ENCODE data around the gene TNFAIP2.

TNFAIP2 gene, protein sequence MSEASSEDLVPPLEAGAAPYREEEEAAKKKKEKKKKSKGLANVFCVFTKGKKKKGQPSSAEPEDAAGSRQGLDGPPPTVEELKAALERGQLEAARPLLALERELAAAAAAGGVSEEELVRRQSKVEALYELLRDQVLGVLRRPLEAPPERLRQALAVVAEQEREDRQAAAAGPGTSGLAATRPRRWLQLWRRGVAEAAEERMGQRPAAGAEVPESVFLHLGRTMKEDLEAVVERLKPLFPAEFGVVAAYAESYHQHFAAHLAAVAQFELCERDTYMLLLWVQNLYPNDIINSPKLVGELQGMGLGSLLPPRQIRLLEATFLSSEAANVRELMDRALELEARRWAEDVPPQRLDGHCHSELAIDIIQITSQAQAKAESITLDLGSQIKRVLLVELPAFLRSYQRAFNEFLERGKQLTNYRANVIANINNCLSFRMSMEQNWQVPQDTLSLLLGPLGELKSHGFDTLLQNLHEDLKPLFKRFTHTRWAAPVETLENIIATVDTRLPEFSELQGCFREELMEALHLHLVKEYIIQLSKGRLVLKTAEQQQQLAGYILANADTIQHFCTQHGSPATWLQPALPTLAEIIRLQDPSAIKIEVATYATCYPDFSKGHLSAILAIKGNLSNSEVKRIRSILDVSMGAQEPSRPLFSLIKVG

DNA sequence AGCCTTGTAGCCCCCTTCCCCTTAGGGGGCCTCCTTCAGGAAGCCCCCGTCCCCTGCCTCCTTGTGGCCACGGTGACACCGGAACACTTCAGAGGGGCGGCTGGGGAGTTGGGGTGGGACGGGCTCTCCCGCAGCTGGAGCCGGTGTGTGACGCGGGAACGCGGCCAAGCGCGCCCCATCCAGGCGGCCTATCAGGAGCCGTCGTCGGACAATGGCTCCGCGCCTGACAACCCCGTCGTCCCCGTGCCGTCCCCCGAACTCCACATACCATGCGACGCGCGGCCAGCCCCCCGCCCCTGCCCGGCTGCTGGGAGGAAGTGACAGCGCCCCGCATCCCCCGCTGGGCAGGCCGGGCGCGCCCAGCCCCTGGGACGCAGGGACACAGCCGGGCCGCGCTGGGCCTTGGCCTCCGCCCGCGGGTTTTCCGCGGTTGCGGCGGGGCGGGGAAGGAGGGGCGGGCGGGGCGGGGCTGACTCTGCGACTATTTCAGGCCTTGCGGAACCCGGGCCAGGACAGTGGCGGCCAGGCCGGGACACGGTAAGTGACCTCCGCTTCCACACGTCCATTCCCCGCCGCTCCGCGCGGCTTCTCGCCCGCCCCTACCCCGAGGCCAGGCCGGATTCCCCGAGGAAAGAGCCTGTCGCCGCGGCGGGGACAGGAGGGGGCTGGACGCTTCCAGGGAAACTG lies at the start of gene TNFAIP2:
Gene TNFAIP2, plus strand, starts transcription at position 515 of the 687 bp plus-strand sequence. CDS start 2,997 bp downstream, outside the sequence.
- no peak for DNase-seq (ENCODE audit: low read depth in 2 of 2)

DNA sequence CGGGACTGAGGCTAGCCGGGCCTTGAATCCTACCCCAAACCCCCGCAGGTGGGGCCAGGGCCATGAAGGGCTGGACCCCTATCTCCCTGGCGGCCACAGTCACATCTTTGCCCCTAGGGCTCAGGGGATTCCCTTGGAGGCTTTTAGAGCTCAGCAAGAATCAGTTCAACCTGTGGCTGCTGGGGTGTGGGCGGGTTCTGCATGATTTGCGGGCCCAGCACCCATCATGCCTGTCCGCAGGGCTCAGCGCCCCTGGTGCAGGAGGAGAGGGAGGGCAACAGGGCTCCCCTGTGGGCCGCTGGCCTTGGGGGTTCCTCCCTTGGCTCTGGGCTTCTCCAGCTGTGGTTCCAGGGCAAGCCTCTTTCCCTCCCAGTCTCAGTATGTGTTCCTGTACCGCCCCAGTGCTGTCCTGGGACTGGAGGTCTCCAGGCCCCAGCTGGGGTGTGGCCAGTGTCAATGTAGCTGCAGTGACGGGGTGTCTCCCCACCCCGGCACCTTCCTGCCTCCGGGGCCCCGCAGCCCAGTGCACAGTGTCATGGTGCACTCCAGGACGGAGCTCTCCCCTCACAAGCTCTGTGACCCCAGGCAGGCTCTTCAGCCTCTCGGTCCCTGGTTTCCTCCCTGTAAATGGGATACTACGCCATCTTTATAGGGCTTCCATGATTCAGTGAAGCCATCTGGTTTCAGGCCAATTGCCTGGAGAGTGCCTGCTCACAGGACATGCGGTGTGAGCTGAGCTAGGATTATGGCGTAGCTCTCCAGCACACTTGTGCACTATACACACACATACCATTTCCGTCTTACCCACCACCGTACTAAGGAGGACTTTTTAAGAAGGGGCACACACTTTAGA lies 49.2 kb upstream of the TNFAIP2 start:
- no peak for DNase-seq (ENCODE audit: low read depth in 2 of 2)

GRCh38 chr14:103074729-103075367 lies 48.4 kb upstream of the TNFAIP2 start:
- peak; percentile 10 to 22 for DNase-seq (ENCODE audit: low read depth in 2 of 2)

GRCh38 chr14:103078420-103078749 lies 44.9 kb upstream of the TNFAIP2 start:
- DNase-seq (ENCODE audit: low read depth in 2 of 2): peak; percentile 55 to 58

DNA sequence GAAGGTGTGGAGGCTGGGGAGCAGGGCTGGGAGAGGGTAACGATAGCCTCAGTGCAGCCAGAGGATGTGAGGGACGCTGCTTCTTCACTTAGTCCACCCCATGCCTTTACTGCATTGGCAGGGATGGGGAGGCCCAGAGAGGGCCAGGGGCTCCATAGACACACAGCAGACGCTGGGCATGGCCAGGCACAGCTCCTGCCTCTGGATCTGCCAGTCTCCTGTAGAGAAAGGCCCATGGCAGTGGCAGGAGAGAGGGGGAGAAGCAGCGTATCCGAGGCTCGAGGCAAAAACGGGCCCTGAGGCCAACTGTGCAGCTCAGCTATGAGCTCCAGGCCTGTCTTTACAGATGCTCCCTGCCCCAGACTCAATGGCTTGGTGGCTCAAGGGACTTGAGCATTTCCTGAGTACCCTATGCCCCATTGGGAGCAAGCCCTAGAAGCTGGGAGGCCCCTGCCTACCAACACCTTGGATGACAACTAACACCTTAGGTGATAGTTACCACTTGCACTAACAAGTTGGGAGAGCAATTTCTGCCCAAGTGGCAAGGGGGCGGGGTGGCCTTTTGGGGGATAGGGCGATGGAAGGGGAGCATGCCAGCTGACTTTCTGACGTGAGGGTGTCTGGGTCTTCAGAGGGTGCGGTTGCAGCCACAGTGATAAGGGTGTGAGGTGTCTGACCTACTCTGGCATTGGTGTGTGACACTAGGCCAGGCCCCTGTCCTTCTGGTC lies 44.2 kb upstream of the TNFAIP2 start:
- no peak for DNase-seq (ENCODE audit: low read depth in 2 of 2)

GRCh38 chr14:103081951-103082350 lies 41.3 kb upstream of the TNFAIP2 start:
- DNase-seq (ENCODE audit: low read depth in 2 of 2): no peak

DNA sequence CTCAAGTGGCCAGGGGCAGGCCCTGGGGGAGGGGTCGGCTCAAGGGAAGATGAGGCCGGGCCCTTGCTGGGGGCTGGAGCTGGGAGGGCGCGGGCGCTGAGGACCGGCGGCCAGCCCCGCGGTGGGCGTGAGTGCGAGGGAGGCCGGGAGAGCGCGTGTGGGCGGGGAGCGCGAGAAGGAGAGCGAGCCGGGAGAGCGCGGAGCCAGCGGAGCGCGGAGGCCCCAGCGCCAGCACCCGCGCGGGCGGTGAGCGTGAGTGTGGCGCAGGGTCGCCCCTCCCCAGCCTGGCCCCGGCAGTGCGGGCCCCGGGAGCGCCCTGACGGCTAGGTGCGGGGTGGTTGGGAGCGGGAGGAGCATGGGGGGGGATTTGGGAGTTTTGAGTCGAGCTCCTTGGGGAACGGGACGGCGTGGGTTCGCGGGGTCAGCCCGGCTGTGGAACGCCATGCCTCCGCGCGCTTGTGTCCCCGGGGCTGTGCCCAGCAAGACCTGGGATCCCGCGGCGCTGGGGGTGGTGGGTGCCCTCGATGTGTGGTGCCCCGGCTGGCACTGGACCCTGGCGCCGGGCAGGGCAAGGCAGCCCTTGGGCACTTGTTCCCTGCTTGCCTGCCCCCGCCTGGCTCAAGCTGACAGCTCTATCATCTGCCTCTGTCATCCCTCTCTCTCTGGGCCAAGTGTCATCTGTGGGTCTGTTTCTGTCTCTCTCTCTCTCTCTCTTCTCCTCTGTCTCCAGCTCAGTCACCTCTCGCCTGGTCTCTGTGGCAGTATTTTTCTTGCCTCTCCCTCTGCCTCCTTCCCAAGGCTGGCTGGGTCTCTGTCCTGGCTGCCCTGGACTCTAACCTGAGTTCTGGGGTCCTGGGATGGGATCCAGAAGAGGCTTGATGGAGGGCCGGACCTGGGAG lies 39.0 kb upstream of the TNFAIP2 start, which contains the start of gene LBHD2:
Gene LBHD2, plus strand, starts transcription at position 190 of the 899 bp plus-strand sequence. CDS start 1,803 bp downstream, outside the sequence.
- no peak for DNase-seq (ENCODE audit: low read depth in 2 of 2)

- no peak for DNase-seq (ENCODE audit: low read depth in 2 of 2)
These were observed 37.9 kb upstream of the TNFAIP2 start for GRCh38 chr14:103085106-103086091.

GRCh38 chr14:103086771-103087342 lies 36.4 kb upstream of the TNFAIP2 start:
- no peak for DNase-seq (ENCODE audit: low read depth in 2 of 2)

DNA sequence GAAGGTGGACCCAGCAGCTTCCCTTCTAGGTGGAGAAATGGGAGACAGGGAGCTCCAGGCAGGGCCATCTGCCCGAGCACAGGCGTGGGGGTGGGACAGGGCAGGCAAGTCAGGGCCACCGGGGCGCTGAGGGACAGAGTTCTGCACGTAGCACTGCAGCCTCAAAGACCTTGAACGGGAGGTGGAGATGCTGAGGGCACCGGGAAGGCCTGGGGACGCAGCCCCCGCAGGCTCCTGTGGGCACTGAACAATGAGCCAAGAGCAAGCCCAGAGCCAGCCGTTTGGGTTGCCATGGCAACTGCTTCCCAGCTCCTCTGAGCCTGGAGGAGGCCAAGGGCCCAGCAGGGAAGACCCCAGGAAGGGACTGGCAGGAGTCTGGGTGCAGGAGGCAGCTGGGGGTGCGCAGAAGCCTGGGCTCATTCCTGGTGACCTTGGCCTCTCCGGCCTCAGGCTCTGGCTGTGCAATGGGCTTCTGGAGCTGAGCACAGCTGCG lies 35.9 kb upstream of the TNFAIP2 start:
- DNase-seq (ENCODE audit: low read depth in 2 of 2): no peak

GRCh38 chr14:103088921-103089320 lies 34.3 kb upstream of the TNFAIP2 start:
- DNase-seq (ENCODE audit: low read depth in 2 of 2): no peak

DNA sequence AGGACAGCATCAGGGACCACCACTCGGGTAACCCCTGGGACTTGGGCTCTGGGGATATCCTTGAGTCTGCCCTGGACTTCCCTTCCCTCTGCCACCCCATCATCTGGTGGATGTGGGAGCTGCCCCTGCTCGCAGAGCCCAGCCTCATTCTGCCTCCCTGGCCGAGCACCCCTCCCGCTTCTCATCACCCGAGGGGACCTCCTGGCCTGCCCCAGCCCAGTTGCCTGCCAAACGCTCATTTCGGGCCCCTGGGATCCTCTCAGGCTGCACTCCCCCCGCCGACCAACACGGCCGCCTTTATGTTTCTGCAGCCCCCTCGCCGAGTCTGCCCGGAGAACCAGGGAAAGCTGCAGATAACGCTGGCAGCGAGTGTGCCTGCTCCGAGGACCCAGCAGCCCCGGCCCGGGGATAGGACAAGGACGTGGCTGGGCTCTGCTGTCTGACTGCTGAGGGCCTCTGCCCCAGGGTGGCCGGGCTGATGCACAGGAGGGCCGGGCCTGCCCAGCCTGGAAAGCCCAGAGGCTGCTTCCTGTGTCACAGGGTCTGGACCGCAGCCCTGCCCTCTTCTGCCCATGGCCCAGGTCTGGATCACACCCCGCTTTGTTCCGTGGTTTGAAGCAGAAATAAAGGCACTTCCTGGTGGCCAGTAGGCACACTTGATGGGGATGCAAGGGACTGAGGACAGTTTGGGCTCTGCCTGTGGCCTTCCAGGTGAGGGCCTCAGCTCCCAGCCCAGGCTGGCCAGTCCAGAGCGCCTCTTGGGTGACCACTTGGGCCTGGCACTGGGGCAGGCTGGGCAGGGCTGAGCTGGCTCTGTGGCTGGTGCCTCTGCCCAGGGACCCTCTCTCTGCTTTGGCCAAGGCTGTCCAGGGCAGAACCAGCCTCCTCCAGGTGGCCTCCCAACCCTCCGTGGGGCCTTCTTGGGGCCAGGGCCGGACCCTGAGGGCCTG lies 33.6 kb upstream of the TNFAIP2 start:
- no peak for DNase-seq (ENCODE audit: low read depth in 2 of 2)

- no peak for DNase-seq (ENCODE audit: low read depth in 2 of 2)
These were observed 32.7 kb upstream of the TNFAIP2 start for GRCh38 chr14:103090481-103091020.

GRCh38 chr14:103091041-103091882 lies 32.0 kb upstream of the TNFAIP2 start:
- DNase-seq (ENCODE audit: low read depth in 2 of 2): peak; percentile 64 to 73

DNA sequence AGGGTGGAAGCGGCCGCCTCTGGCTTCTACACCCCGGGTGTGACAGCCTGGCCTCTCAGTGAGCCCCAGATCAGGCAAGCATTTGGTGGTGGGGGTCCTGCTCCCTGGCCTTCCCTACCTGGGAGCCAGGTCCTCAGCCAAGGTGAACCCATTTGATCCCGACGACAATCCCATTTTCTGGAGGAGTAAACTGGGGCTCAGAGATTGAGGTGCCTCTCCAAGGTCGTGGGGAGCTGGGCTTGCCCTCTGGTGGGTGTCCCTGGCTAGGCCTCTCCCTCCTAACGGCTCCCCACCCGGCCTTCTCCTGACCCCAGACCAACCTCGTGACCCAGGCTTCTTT lies 31.4 kb upstream of the TNFAIP2 start:
- no peak for DNase-seq (ENCODE audit: low read depth in 2 of 2)

Measured in stimulated activated CD8-positive, alpha-beta memory T cell treated with anti-CD3 and anti-CD28 coated beads, Interleukin-15, amount 100 ng/mL, for 48 hours (primary cell).